GM23248 (cell line): ENCODE results near the gene ETNPPL. TPM values are rescaled to one million over a fixed set of nuclear protein-coding genes. Genes with fewer than 3 reads are reported as not detected.
A peak's percentile ranks its signal among the peaks of the same experiment; 100 is the strongest.

Experiments
- DNase-seq: peaks from one replicate; pipeline ENCODE4 v3.0.0-alpha.2; 2015
- H2AFZ ChIP-seq: fragments of 200-600 bp; sonication (generic); 2 replicates; pipeline ENCODE4 v1.6.1; 2016; ENCODE audit warnings: antibody characterized with exemption
- H3F3A ChIP-seq: fragments of 200-600 bp; sonication (generic); 2 replicates; pipeline ENCODE4 v1.6.1; 2016; ENCODE audit warnings: mild to moderate bottlenecking, antibody characterized with exemption, mixed run types; ENCODE audit not compliant: insufficient read depth
- H3K27ac ChIP-seq: fragments of 200-600 bp; sonication (generic); 2 replicates; pipeline ENCODE4 v1.5.1; 2016; ENCODE audit warnings: mild to moderate bottlenecking
- H3K27me3 ChIP-seq: fragments of 200-600 bp; sonication (generic); replicated peaks from 2 replicates; pipeline ENCODE4 v1.6.1; 2016; ENCODE audit warnings: mild to moderate bottlenecking; ENCODE audit not compliant: insufficient read depth
- H3K36me3 ChIP-seq: fragments of 200-600 bp; sonication (generic); 2 replicates; pipeline ENCODE4 v1.6.1; 2016; ENCODE audit warnings: low read depth, mild to moderate bottlenecking
- H3K4me1 ChIP-seq: fragments of 200-600 bp; sonication (generic); 2 replicates; pipeline ENCODE4 v1.6.1; 2016; ENCODE audit warnings: mild to moderate bottlenecking; ENCODE audit not compliant: insufficient read depth
- H3K4me2 ChIP-seq: fragments of 200-600 bp; sonication (generic); one replicate; pipeline ENCODE4 v1.6.1; 2016; ENCODE audit warnings: mild to moderate bottlenecking; ENCODE audit not compliant: unreplicated experiment
- H3K4me3 ChIP-seq: fragments of 200-600 bp; sonication (generic); 2 replicates; pipeline ENCODE4 v1.5.1; 2016; ENCODE audit warnings: mild to moderate bottlenecking
- H3K79me2 ChIP-seq: fragments of 200-600 bp; sonication (generic); 2 replicates; pipeline ENCODE4 v1.6.1; 2016; ENCODE audit warnings: mild to moderate bottlenecking; ENCODE audit not compliant: insufficient read depth
- H3K9ac ChIP-seq: fragments of 200-600 bp; sonication (generic); 2 replicates; pipeline ENCODE4 v1.6.1; 2016; ENCODE audit warnings: mild to moderate bottlenecking
- H3K9me2 ChIP-seq: fragments of 200-600 bp; sonication (generic); 2 replicates; pipeline ENCODE4 v1.6.1; 2016; ENCODE audit warnings: mixed run types, mild to moderate bottlenecking, moderate library complexity; ENCODE audit not compliant: insufficient read depth
- H3K9me3 ChIP-seq: fragments of 200-600 bp; sonication (generic); one replicate; pipeline ENCODE4 v1.6.1; 2017; ENCODE audit warnings: low read depth
- H4K20me1 ChIP-seq: fragments of 200-600 bp; sonication (generic); 2 replicates; pipeline ENCODE4 v1.6.0; 2016; ENCODE audit not compliant: insufficient read depth
- EZH2 ChIP-seq: fragments of 200-600 bp; sonication (generic); IDR thresholded peaks from 2 replicates; pipeline ENCODE4 v1.6.1; 2018; ENCODE audit warnings: antibody characterized with exemption, mild to moderate bottlenecking; ENCODE audit not compliant: insufficient read depth, poor library complexity, severe bottlenecking
- EZH2phosphoT487 ChIP-seq: fragments of 200-600 bp; sonication (generic); IDR thresholded peaks from 2 replicates; pipeline ENCODE4 v1.6.1; 2018; ENCODE audit warnings: antibody characterized with exemption, moderate library complexity, mild to moderate bottlenecking, low read depth; ENCODE audit not compliant: insufficient read depth
- WGBS, 2 experiments: methylation state at CpG; one replicate each; pipeline ENCODE4 v1.1.6; 2015 to 2017; ENCODE audit warnings: low lambda C conversion rate in 2 of 2, low coverage in 1 of 2; ENCODE audit errors: missing lambda C conversion rate in 2 of 2; 5-methylcytosine and 5-hydroxymethylcytosine counted together
- in situ Hi-C: fragments of 300-500 bp; cut with MboI; formaldehyde crosslinking; loops from 2 replicates; pipeline ENCODE4 v1.15.0; 2020
- polyA plus RNA-seq: library from polyadenylated mRNA; unstranded; fragments of >200 nt; fragmentation: Nextera tagmentation; extraction: Ambion mirVana; gene quantifications from 2 replicates; pipeline ENCODE4 v1.2.1, GENCODE V29; 2016
- total RNA-seq: library from RNA; depleted of rRNA; stranded (reverse); fragments of >200 nt; shearing (Covaris generic); gene quantifications from 2 replicates; pipeline ENCODE4 v1.2.3, GENCODE V29; 2014; rRNA removed

ETNPPL gene
- total and polyA plus RNA-seq, 2 experiments from 2014 or later, result not detected

DNA sequence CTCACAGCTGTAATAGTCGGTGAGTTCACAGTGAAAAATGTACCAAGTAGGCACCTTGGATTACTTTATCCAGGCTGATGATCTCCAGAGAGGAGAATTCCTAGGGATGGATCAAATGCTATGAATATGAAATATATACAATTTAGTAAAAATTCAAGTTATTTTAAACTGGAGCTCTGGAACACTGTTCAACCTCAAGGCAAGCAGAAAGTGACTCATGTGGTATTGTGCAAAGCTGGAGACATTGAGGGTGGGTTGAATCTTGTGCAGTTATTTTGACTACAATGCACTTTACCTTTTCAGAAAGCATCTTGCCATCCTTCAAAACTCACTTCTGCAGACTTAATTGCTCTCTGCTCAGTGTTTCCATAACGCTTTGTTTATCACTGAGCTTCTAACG lies 69.0 kb downstream of the ETNPPL start:
- H3K4me1 ChIP-seq, result no peaks in the 10 kb centered on the region
- 84 to 90% methylated on average over 3 of the region's 3 CpGs for WGBS, 2 experiments
- in situ Hi-C loops, result no loop called here
- H2AFZ ChIP-seq, result no peak overlapping the region
- H3K27me3 ChIP-seq, result no peaks in the 10 kb centered on the region
- H3K4me3 ChIP-seq, result no peak overlapping the region
- H3K4me2 ChIP-seq, result no peak overlapping the region
- H3K9me3 ChIP-seq, result no peaks in the 10 kb centered on the region
- H3K9me2 ChIP-seq, result no peaks in the 10 kb centered on the region
- H4K20me1 ChIP-seq, result no peaks in the 10 kb centered on the region
- H3K27ac ChIP-seq, result no peak overlapping the region
- no peaks in the 10 kb centered on the region for H3K79me2 ChIP-seq
- no peaks in the 10 kb centered on the region for H3K36me3 ChIP-seq
- TF ChIP-seq EZH2, result no peak
- TF ChIP-seq EZH2phosphoT487, result no peak
- no peak overlapping the region for H3K9ac ChIP-seq
- DNase-seq, result peak; percentile 58
- H3F3A ChIP-seq, result no peaks in the 10 kb centered on the region

DNA sequence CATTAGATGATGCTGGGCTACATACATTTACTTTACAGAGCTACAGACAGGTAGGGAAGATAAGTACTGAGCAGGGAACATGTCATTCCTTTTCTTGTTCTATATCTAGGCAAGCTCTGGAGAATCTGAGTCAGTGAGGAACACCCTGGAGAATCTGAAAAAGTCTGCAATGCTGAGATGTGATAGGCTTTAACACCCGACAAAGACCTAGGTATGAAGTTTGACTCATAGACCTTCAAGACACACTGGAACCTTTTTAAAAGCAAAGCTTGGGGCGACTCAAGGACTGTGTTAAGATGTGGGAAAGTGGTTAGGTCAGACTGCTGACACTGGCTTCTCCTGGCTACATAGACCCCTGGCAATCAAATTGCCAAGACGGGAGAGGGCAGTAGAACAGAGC lies 69.6 kb downstream of the ETNPPL start:
- no peaks in the 10 kb centered on the region for H3K9me3 ChIP-seq
- WGBS, 2 experiments, result 58 to 70% methylated on average over 3 of the region's 3 CpGs
- no peaks in the 10 kb centered on the region for H3K27me3 ChIP-seq
- H3K4me2 ChIP-seq, result no peak overlapping the region
- H3F3A ChIP-seq, result no peaks in the 10 kb centered on the region
- no peaks in the 10 kb centered on the region for H3K9me2 ChIP-seq
- H3K4me1 ChIP-seq, result no peaks in the 10 kb centered on the region
- TF ChIP-seq EZH2phosphoT487, result no peak
- TF ChIP-seq EZH2, result no peak
- in situ Hi-C loops, result no loop called here
- H3K4me3 ChIP-seq, result no peak overlapping the region
- no peaks in the 10 kb centered on the region for H3K36me3 ChIP-seq
- DNase-seq, result peak; percentile 18
- no peak overlapping the region for H2AFZ ChIP-seq
- H3K9ac ChIP-seq, result no peak overlapping the region
- H3K27ac ChIP-seq, result no peak overlapping the region
- no peaks in the 10 kb centered on the region for H4K20me1 ChIP-seq
- H3K79me2 ChIP-seq, result no peaks in the 10 kb centered on the region

Other genes with a start within 250 kb of the ETNPPL start
- 588 and 647 TPM in 2 replicates for gene RPL34, start 142.5 kb downstream of the ETNPPL start, total RNA-seq
- 911 and 935 TPM in 2 replicates for gene RPL34, start 142.5 kb downstream of the ETNPPL start, polyA plus RNA-seq
- 319 and 372 TPM in 2 replicates for gene OSTC, start 112.5 kb downstream of the ETNPPL start, total RNA-seq
- 630 and 637 TPM in 2 replicates for gene OSTC, start 112.5 kb downstream of the ETNPPL start, polyA plus RNA-seq